Esophagus squamous epithelium (tissue), 4 donors: ENCODE results near the gene ALPL.

Source experiments
- POLR2A ChIP-seq, 4 donors: fragments of 450-650 bp; IDR thresholded peaks; one replicate each; pipeline ENCODE4 v1.6.1; 2017; ENCODE audit warnings: antibody characterized with exemption in 4 of 4, mild to moderate bottlenecking in 4 of 4, moderate library complexity in 3 of 4
- TF ChIP-seq, protein P1 (sequence below), 6 experiments: fragments of 450-650 bp in 4 of 6; fragments of 200-600 bp in 2 of 6; sonication (generic) in 2 of 6; IDR thresholded peaks; one replicate each; pipeline ENCODE4 v1.5.1; 2016 to 2019; ENCODE audit warnings: antibody characterized with exemption in 6 of 6, mild to moderate bottlenecking in 4 of 6, moderate library complexity in 4 of 6

DNA sequence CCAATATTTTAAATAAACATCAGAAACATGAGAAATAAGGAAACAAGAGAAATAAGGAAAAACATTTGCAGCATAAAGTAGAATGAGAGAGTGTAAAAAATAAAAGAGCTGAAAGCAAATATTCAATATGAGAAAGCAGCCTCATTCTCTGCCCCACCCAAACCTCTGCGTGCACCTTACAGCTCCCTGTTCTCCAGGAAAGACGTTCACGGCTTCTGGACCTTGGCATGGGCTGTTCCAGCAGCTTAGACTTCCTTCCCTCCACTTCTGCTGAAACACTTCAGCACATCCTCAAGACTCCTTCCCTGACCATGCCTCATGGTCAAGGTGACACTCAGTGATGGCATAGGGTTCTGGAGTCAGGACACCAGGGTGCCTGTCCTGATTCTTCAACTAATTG, 23.3 kb downstream of the ALPL start:
- TF ChIP-seq, protein P1, sequence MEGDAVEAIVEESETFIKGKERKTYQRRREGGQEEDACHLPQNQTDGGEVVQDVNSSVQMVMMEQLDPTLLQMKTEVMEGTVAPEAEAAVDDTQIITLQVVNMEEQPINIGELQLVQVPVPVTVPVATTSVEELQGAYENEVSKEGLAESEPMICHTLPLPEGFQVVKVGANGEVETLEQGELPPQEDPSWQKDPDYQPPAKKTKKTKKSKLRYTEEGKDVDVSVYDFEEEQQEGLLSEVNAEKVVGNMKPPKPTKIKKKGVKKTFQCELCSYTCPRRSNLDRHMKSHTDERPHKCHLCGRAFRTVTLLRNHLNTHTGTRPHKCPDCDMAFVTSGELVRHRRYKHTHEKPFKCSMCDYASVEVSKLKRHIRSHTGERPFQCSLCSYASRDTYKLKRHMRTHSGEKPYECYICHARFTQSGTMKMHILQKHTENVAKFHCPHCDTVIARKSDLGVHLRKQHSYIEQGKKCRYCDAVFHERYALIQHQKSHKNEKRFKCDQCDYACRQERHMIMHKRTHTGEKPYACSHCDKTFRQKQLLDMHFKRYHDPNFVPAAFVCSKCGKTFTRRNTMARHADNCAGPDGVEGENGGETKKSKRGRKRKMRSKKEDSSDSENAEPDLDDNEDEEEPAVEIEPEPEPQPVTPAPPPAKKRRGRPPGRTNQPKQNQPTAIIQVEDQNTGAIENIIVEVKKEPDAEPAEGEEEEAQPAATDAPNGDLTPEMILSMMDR (IDR thresholded peaks at IDR 0.05) = no peak
- no peak for TF ChIP-seq POLR2A (IDR thresholded peaks at IDR 0.05)
